Esophagus muscularis mucosa (tissue), 3 donors: ENCODE data around the gene CPEB2.

Experiments used
- POLR2AphosphoS5 ChIP-seq, 2 donors: sonication (generic); formaldehyde crosslinking; IDR thresholded peaks; one replicate each; pipeline ENCODE4 v1.6.1; 2017; ENCODE audit warnings: antibody characterized with exemption in 2 of 2
- TF ChIP-seq, protein P1 (sequence below), 3 experiments: fragments of 200-600 bp in 2 of 3; fragments of 450-650 bp in 1 of 3; sonication (generic) in 2 of 3; IDR thresholded peaks; one replicate each; pipeline ENCODE4 v1.5.1; 2017 to 2019; ENCODE audit warnings: antibody characterized with exemption in 3 of 3, mild to moderate bottlenecking in 2 of 3, moderate library complexity in 1 of 3

DNA sequence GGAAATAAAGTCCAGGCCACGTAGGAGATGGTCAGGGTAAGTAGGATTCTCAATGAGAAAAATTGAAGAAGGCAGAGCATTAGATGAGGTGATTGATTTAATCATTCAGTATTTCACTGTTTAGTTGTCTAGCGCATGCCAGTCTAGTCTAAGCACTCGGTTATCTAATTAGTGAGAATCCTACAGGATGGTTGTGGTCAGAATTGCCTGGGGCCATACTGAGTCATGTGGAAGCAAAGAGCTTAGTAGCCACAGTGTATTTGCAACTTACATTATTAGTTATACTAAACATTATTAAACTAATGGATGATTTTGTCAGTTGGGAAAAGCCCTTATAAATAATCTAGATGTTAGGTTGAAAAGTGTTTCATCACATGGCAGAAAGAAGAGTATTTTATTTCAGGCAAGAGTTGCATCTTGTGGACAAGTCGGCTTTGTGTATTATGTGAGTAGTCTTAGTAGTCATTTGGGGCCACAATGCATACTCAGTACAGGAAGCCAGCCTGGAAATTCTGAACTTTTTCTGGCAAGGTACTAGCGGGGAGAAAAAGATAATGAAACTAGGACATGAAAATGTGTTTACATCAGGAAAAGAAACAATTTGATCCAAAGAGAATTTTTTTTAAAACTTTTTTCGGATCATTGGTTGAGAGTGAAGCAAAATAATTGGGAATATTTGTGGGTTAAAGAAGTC lies 31.9 kb downstream of the CPEB2 start:
- no peak for TF ChIP-seq POLR2AphosphoS5 (IDR thresholded peaks at IDR 0.05)
- TF ChIP-seq, protein P1, sequence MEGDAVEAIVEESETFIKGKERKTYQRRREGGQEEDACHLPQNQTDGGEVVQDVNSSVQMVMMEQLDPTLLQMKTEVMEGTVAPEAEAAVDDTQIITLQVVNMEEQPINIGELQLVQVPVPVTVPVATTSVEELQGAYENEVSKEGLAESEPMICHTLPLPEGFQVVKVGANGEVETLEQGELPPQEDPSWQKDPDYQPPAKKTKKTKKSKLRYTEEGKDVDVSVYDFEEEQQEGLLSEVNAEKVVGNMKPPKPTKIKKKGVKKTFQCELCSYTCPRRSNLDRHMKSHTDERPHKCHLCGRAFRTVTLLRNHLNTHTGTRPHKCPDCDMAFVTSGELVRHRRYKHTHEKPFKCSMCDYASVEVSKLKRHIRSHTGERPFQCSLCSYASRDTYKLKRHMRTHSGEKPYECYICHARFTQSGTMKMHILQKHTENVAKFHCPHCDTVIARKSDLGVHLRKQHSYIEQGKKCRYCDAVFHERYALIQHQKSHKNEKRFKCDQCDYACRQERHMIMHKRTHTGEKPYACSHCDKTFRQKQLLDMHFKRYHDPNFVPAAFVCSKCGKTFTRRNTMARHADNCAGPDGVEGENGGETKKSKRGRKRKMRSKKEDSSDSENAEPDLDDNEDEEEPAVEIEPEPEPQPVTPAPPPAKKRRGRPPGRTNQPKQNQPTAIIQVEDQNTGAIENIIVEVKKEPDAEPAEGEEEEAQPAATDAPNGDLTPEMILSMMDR (IDR thresholded peaks at IDR 0.05) = no peak
